ENCODE measurements around the gene LLGL2.

GRCh38 chr17:75504347-75505151, 20.9 kb upstream of the LLGL2 start:
- TF ChIP-seq, protein P1, sequence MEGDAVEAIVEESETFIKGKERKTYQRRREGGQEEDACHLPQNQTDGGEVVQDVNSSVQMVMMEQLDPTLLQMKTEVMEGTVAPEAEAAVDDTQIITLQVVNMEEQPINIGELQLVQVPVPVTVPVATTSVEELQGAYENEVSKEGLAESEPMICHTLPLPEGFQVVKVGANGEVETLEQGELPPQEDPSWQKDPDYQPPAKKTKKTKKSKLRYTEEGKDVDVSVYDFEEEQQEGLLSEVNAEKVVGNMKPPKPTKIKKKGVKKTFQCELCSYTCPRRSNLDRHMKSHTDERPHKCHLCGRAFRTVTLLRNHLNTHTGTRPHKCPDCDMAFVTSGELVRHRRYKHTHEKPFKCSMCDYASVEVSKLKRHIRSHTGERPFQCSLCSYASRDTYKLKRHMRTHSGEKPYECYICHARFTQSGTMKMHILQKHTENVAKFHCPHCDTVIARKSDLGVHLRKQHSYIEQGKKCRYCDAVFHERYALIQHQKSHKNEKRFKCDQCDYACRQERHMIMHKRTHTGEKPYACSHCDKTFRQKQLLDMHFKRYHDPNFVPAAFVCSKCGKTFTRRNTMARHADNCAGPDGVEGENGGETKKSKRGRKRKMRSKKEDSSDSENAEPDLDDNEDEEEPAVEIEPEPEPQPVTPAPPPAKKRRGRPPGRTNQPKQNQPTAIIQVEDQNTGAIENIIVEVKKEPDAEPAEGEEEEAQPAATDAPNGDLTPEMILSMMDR (IDR thresholded peaks at IDR 0.05), result peak; percentile 80
- TF ChIP-seq ZFX (IDR thresholded peaks at IDR 0.05; ENCODE audit: borderline replicate concordance), result no peak

Data from 22Rv1 (cell line).